Endodermal cell (in vitro differentiated cells): ENCODE results near the gene CDCA3. TPM values are rescaled to one million over a fixed set of nuclear protein-coding genes. Genes with fewer than 3 reads are reported as not detected.
"Not testable (repeated sequence)": the region's sequence is repeated elsewhere in the genome, so short reads cannot be mapped to it uniquely, and the experiment has no call there.

ENCODE experiments used
- DNase-seq: peaks from one replicate; pipeline ENCODE4 v3.0.0-alpha.2; 2017
- H3K27ac ChIP-seq: 2 replicates; pipeline ENCODE4 v1.5.1; 2013; ENCODE audit warnings: mild to moderate bottlenecking, low read depth, low read length, moderate library complexity
- H3K27me3 ChIP-seq: 2 replicates; pipeline ENCODE4 v1.6.1; 2013; ENCODE audit warnings: mild to moderate bottlenecking, low read length, moderate library complexity; ENCODE audit not compliant: insufficient read depth, control insufficient read depth, poor library complexity, severe bottlenecking
- H3K36me3 ChIP-seq: 2 replicates; pipeline ENCODE4 v1.7.0; 2013; ENCODE audit warnings: mild to moderate bottlenecking, low read length, moderate library complexity; ENCODE audit not compliant: control insufficient read depth, insufficient read depth
- H3K4me1 ChIP-seq: one replicate; pipeline ENCODE4 v1.7.0; 2013; ENCODE audit warnings: low read length; ENCODE audit not compliant: control insufficient read depth, insufficient read depth
- H3K4me3 ChIP-seq: 2 replicates; pipeline ENCODE4 v1.5.1; 2013; ENCODE audit warnings: mild to moderate bottlenecking, low read length, moderate library complexity
- H3K9ac ChIP-seq: 2 replicates; pipeline ENCODE4 v1.6.1; 2013; ENCODE audit warnings: mild to moderate bottlenecking, low read length, moderate library complexity; ENCODE audit not compliant: poor library complexity, severe bottlenecking; ENCODE audit errors: extremely low read depth
- H3K9me3 ChIP-seq: 2 replicates; pipeline ENCODE4 v1.6.1; 2013; ENCODE audit warnings: mild to moderate bottlenecking, low read length, moderate library complexity; ENCODE audit not compliant: control insufficient read depth
- H3K27ac Mint-ChIP-seq: 2 replicates; pipeline ENCODE4 v1.8.0; 2020; ENCODE audit warnings: mixed read lengths
- H3K27me3 Mint-ChIP-seq: 2 replicates; pipeline ENCODE4 v1.8.0; 2021; ENCODE audit warnings: mild to moderate bottlenecking, mixed read lengths; ENCODE audit not compliant: insufficient read depth
- H3K36me3 Mint-ChIP-seq: 2 replicates; pipeline ENCODE4 v1.8.0; 2020; ENCODE audit warnings: low read depth, mixed read lengths
- H3K4me1 Mint-ChIP-seq: 2 replicates; pipeline ENCODE4 v1.8.0; 2020; ENCODE audit warnings: mixed read lengths
- H3K4me3 Mint-ChIP-seq: 2 replicates; pipeline ENCODE4 v1.8.0; 2020; ENCODE audit warnings: mild to moderate bottlenecking, moderate library complexity, mixed read lengths
- H3K9me3 Mint-ChIP-seq: 2 replicates; pipeline ENCODE4 v1.8.0; 2020; ENCODE audit warnings: mild to moderate bottlenecking, mixed read lengths
- CTCF ChIP-seq: fragments of 200-600 bp; sonication (generic); conservative IDR thresholded peaks from 2 replicates; pipeline ENCODE4 v1.5.0; 2021; ENCODE audit warnings: antibody characterized with exemption, mild to moderate bottlenecking
- WGBS, 2 experiments: methylation state at CpG; one replicate each; pipeline versions ENCODE4 v1.1.5 to v1.1.7; 2013; ENCODE audit warnings: missing lambda C conversion rate in 2 of 2, mixed read lengths in 1 of 2; ENCODE audit not compliant: insufficient coverage in 1 of 2, insufficient read length in 1 of 2; 5-methylcytosine and 5-hydroxymethylcytosine counted together
- total RNA-seq, 2 donors: library from RNA; stranded (reverse); fragmentation: NEBNext Ultra II Directional in 1 of 2; extraction: Animal tissue kit (Norgen Biotek cat#: 25700) in 1 of 2; gene quantifications; 2 replicates in 1 of 2; 3 replicates in 1 of 2; pipeline ENCODE4 v1.2.1, GENCODE V29; 2021

Gene CDCA3
- total RNA-seq, 2 donors from 2014 or later: 53.1 to 63.9 TPM

DNA sequence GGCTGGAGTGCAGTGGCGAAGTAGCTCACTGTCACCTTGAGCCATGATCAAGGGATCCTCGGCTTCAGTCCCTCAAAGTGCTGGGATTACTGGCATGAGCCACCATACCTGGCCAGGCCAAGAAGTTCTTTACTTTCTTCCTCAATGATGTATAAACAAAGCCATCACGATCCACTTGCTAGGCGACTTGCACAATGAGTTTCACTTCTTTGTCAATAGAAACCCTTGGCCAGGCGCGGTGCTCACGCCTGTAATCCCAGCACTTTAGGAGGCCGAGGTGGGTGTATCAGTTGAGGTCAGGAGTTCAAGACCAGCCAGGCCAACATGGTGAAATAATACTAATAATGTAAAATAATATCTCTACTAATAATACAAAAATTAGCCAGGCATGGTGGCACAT lies 36.4 kb upstream of the CDCA3 start:
- Mint-ChIP-seq H3K9me3 (peaks cover 10% of the 10 kb centered on the region), H3K4me1 (peaks cover 53% of the 10 kb centered on the region), H3K4me3 (peak overlapping the region; percentile 21), H3K27ac (peak overlapping the region; percentile 93), H3K36me3 (peaks cover 45% of the 10 kb centered on the region), H3K27me3 (no peaks in the 10 kb centered on the region)
- Histone ChIP-seq H3K4me3 (no peak overlapping the region), H3K9me3 (no peaks in the 10 kb centered on the region), H3K27me3 (no peaks in the 10 kb centered on the region), H3K4me1 (peaks cover 7% of the 10 kb centered on the region), H3K9ac (no peak overlapping the region), H3K36me3 (peaks cover 26% of the 10 kb centered on the region), H3K27ac (no peak overlapping the region)
- no peak for TF ChIP-seq CTCF
- no peak for DNase-seq
- WGBS, 2 experiments: 90 to 96% methylated on average over 7 to 8 of the region's 8 CpGs

- H3K9me3 ChIP-seq, H3K27ac ChIP-seq, H3K27me3 ChIP-seq, H3K27me3 Mint-ChIP-seq, DNase-seq, H3K4me3 ChIP-seq, H3K4me1 ChIP-seq, H3K9me3 Mint-ChIP-seq: not testable (repeated sequence)
- 44 to 50% methylated on average over 2 to 9 of the region's 15 CpGs for WGBS, 2 experiments
- Mint-ChIP-seq H3K4me3 (peak overlapping the region; percentile 48), H3K4me1 (peaks cover 50% of the 10 kb centered on the region), H3K27ac (peak overlapping the region; percentile 99), H3K36me3 (peaks cover 51% of the 10 kb centered on the region)
- Histone ChIP-seq H3K9ac (peak overlapping the region; percentile 38), H3K36me3 (peaks cover 26% of the 10 kb centered on the region)
These were observed 35.3 kb upstream of the CDCA3 start for GRCh38 chr12:6886206-6886999.

DNA sequence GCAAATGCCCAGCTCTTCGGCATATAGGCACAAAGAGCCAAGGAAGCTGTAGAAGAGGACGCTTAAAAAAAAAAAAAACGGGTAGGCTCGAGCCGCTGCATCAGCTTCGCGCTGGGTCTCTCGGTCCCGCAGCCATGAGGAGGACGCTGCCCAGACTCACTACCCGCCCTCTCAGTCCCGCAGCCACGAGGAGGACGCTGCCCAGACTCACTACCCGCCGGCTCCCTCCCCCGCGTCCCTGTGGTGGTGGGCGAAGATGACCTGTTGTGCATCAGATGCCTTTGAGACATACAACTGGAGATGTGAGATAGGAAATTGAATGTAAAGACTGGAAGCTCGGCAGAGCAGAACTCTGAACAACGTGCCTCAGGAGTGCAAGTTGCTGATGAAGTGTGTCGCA lies 33.5 kb upstream of the CDCA3 start:
- Mint-ChIP-seq H3K36me3 (peaks cover 45% of the 10 kb centered on the region), H3K27me3 (no peaks in the 10 kb centered on the region), H3K4me3 (no peak overlapping the region), H3K4me1 (peaks cover 41% of the 10 kb centered on the region), H3K27ac (peak overlapping the region; percentile 14), H3K9me3 (no peaks in the 10 kb centered on the region)
- Histone ChIP-seq H3K4me1 (peaks cover 4% of the 10 kb centered on the region), H3K4me3 (no peak overlapping the region), H3K27ac (no peak overlapping the region), H3K9ac (no peak overlapping the region), H3K9me3 (no peaks in the 10 kb centered on the region), H3K36me3 (peaks cover 26% of the 10 kb centered on the region), H3K27me3 (no peaks in the 10 kb centered on the region)
- no peak for TF ChIP-seq CTCF
- 79 to 88% methylated on average over 16 to 22 of the region's 22 CpGs for WGBS, 2 experiments
- no peak for DNase-seq
